Body of pancreas (tissue), 4 donors: Measurements from ENCODE around the gene SLC40A1.

ENCODE experiments used
- POLR2A ChIP-seq, 3 donors: fragments of 450-650 bp; IDR thresholded peaks; one replicate each; pipeline ENCODE4 v1.6.1; 2016; ENCODE audit warnings: antibody characterized with exemption in 3 of 3, mild to moderate bottlenecking in 2 of 3
- TF ChIP-seq, protein P1 (sequence below), 7 experiments: fragments of 450-650 bp in 4 of 7; fragments of 200-600 bp in 3 of 7; sonication (generic) in 3 of 7; IDR thresholded peaks; one replicate each; pipeline ENCODE4 v1.5.1; 2016 to 2019; ENCODE audit warnings: antibody characterized with exemption in 7 of 7

DNA sequence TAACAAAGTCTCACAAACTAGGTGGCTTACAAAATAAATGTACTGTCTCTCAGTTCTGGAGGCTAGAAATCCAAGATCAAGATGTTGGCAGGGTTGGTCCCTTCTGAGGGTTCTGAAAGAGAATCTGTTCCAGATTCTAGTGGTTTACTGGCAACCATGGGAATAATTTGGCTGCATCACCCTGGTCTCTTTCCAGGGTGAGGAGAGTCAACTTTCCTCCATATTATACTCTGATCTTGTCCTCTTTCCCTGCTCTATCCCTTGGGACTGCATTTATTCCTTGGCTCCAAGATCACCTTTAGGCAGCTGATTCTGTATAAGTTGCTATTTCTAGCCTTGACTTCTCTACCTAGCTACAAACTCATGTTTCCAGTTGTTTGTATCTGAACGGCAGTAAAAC lies 35.2 kb downstream of the SLC40A1 start:
- no peak for TF ChIP-seq POLR2A (IDR thresholded peaks at IDR 0.05)
- TF ChIP-seq, protein P1, sequence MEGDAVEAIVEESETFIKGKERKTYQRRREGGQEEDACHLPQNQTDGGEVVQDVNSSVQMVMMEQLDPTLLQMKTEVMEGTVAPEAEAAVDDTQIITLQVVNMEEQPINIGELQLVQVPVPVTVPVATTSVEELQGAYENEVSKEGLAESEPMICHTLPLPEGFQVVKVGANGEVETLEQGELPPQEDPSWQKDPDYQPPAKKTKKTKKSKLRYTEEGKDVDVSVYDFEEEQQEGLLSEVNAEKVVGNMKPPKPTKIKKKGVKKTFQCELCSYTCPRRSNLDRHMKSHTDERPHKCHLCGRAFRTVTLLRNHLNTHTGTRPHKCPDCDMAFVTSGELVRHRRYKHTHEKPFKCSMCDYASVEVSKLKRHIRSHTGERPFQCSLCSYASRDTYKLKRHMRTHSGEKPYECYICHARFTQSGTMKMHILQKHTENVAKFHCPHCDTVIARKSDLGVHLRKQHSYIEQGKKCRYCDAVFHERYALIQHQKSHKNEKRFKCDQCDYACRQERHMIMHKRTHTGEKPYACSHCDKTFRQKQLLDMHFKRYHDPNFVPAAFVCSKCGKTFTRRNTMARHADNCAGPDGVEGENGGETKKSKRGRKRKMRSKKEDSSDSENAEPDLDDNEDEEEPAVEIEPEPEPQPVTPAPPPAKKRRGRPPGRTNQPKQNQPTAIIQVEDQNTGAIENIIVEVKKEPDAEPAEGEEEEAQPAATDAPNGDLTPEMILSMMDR (IDR thresholded peaks at IDR 0.05), result no peak
